Measurements from ENCODE around the gene SMU1.

SMU1 gene

GRCh38 chr9:33076046-33077004 lies at the start of gene SMU1:
Gene SMU1, minus strand, starts transcription at chr9:33076674. Its CDS starts 66 bp downstream, at chr9:33076608.
- peak; percentile 59 to 75 for DNase-seq

GRCh38 chr9:33125461-33125860 lies 49.0 kb upstream of the SMU1 start:
- DNase-seq, result no peak

- DNase-seq, result no peak
Observed at GRCh38 chr9:33124751-33125381, 48.4 kb upstream of the SMU1 start.

- DNase-seq, result no peak
Observed at GRCh38 chr9:33124046-33124445, 47.6 kb upstream of the SMU1 start.

- DNase-seq, result no peak
Observed at GRCh38 chr9:33123407-33124031, 47.0 kb upstream of the SMU1 start.

GRCh38 chr9:33120620-33121019 lies 44.1 kb upstream of the SMU1 start:
- no peak for DNase-seq

- DNase-seq, result no peak
Observed at GRCh38 chr9:33117796-33118195, 41.3 kb upstream of the SMU1 start.

- no peak for DNase-seq
Observed at GRCh38 chr9:33117306-33117705, 40.8 kb upstream of the SMU1 start.

- DNase-seq, result no peak
Observed at GRCh38 chr9:33116860-33117259, 40.4 kb upstream of the SMU1 start.

- DNase-seq, result no peak
Observed at GRCh38 chr9:33114746-33115145, 38.3 kb upstream of the SMU1 start.

- DNase-seq, result no peak
Observed at GRCh38 chr9:33113799-33114547, 37.5 kb upstream of the SMU1 start.

GRCh38 chr9:33112094-33112493 lies 35.6 kb upstream of the SMU1 start:
- no peak for DNase-seq

- DNase-seq, result no peak
Observed at GRCh38 chr9:33111631-33112030, 35.2 kb upstream of the SMU1 start.

- DNase-seq, result no peak
Observed at GRCh38 chr9:33110686-33111085, 34.2 kb upstream of the SMU1 start.

- no peak for DNase-seq
Observed at GRCh38 chr9:33109850-33110595, 33.5 kb upstream of the SMU1 start.

GRCh38 chr9:33109097-33109496 lies 32.6 kb upstream of the SMU1 start:
- DNase-seq, result no peak

GRCh38 chr9:33108472-33108871 lies 32.0 kb upstream of the SMU1 start:
- no peak for DNase-seq

GRCh38 chr9:33107762-33108161 lies 31.3 kb upstream of the SMU1 start:
- DNase-seq, result no peak

- DNase-seq, result no peak
Observed at GRCh38 chr9:33106827-33107621, 30.6 kb upstream of the SMU1 start.

GRCh38 chr9:33106372-33106771 lies 29.9 kb upstream of the SMU1 start:
- DNase-seq, result no peak

- DNase-seq, result no peak
Observed at GRCh38 chr9:33105959-33106358, 29.5 kb upstream of the SMU1 start.

Data from NCI-H187 (cell line).